Thoracic aorta (tissue), 2 donors: ENCODE measurements around the gene STK32B. TPM values are rescaled to one million over a fixed set of nuclear protein-coding genes. Genes with fewer than 3 reads are reported as not detected.

ENCODE experiments used
- ATAC-seq: fragments of 150-250 bp; one replicate; pipeline ENCODE4 v1.8.0; 2017; ENCODE audit warnings: low read depth; ENCODE audit not compliant: insufficient number of reproducible peaks, low FRiP score
- DNase-seq: peaks from one replicate; pipeline ENCODE4 v3.0.0-alpha.2; 2020; ENCODE audit warnings: low spot score
- H3K27ac ChIP-seq, 2 donors: fragments of 200-600 bp; sonication (generic); 1 replicate in 1 of 2; 2 replicates in 1 of 2; pipeline ENCODE4 v1.5.1; 2016; ENCODE audit warnings: mild to moderate bottlenecking in 2 of 2, moderate library complexity in 2 of 2
- H3K27me3 ChIP-seq: fragments of 200-600 bp; sonication (generic); replicated peaks from 2 replicates; pipeline ENCODE4 v1.6.0; 2016; ENCODE audit warnings: mild to moderate bottlenecking; ENCODE audit not compliant: insufficient read depth
- H3K36me3 ChIP-seq: fragments of 200-600 bp; sonication (generic); one replicate; pipeline ENCODE4 v1.5.1; 2016
- H3K4me1 ChIP-seq, 2 donors: fragments of 200-600 bp; sonication (generic); 1 replicate in 1 of 2; 2 replicates in 1 of 2; pipeline versions ENCODE4 v1.5.1 to v1.6.0; 2016; ENCODE audit warnings: low read depth in 2 of 2, mild to moderate bottlenecking in 1 of 2; ENCODE audit not compliant: control insufficient read depth in 1 of 2
- H3K4me3 ChIP-seq: fragments of 200-600 bp; sonication (generic); 2 replicates; pipeline ENCODE4 v1.5.1; 2016; ENCODE audit warnings: mild to moderate bottlenecking
- H3K9me3 ChIP-seq: fragments of 200-600 bp; sonication (generic); 2 replicates; pipeline ENCODE4 v1.5.1; 2016
- CTCF ChIP-seq: fragments of 200-600 bp; sonication (generic); IDR thresholded peaks from one replicate; pipeline ENCODE4 v1.5.1; 2019; ENCODE audit warnings: antibody characterized with exemption
- total RNA-seq, 2 donors: library from RNA; depleted of rRNA; stranded (reverse); fragments of >200 nt; gene quantifications; one replicate each; pipeline versions ENCODE4 v1.1.0 to v1.2.3, GENCODE V29; 2016

The STK32B gene
- total RNA-seq, 2 donors from 2014 or later = 4.5 to 7.0 TPM

GRCh38 chr4:5133933-5134594 lies 82.8 kb downstream of the STK32B start:
- H3K36me3 ChIP-seq = no peaks in the 10 kb centered on the region
- no peak for TF ChIP-seq CTCF
- H3K9me3 ChIP-seq = no peaks in the 10 kb centered on the region
- ATAC-seq (no peak), DNase-seq (no peak)
- no peaks in the 10 kb centered on the region for H3K4me1 ChIP-seq
- no peak overlapping the region for H3K27ac ChIP-seq
- H3K4me3 ChIP-seq = no peak overlapping the region
- H3K27me3 ChIP-seq = no peaks in the 10 kb centered on the region

DNA sequence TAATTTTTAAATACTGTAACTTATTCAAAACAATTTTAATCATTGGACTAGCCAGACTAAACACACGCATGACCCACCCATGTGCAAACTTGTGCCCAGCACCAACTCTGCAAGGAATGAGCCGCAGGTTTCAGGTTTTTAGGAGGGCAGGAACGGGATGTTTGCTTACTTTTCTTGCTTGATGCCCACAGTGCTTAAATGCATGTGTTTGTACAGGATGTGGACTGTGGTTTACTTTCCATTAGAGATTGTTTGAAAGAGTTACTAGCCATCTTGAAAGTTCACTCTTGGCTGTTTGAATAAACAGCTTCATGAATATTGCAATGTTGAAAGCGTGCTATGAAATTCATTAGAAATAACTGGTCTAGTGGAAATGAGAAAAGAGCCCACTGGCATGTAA lies 83.3 kb downstream of the STK32B start:
- H3K36me3 ChIP-seq = no peaks in the 10 kb centered on the region

DNA sequence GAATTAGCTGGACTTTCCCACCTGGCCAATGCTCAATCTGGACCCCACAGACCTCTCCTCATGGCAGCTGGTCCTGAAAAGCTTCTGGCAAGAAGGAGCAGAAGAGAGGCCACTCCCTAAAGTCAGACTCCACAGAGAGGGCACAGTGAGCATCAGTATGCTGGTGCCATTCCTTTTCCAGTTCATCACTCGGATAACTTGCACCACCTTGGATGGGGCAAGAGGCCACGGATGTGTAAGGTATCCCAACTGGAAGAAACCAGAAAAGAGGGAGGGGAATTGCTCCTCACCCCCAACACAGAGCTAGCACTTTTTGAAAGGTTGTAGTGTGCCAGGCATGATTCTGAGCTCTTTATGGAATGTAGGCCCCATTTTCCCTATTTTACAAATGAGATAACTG lies 85.9 kb downstream of the STK32B start:
- Histone ChIP-seq H3K4me3 (no peak overlapping the region), H3K27ac (no peak overlapping the region), H3K4me1 (no peaks in the 10 kb centered on the region), H3K27me3 (no peaks in the 10 kb centered on the region), H3K9me3 (no peaks in the 10 kb centered on the region), H3K36me3 (no peaks in the 10 kb centered on the region)
- TF ChIP-seq CTCF = no peak
- ATAC-seq = no peak
- no peak for DNase-seq

More for the DNA sequence above, 83.3 kb downstream of the STK32B start:
- DNase-seq = no peak
- no peak overlapping the region for H3K4me3 ChIP-seq
- ATAC-seq = no peak
- H3K27me3 ChIP-seq = no peaks in the 10 kb centered on the region
- no peaks in the 10 kb centered on the region for H3K4me1 ChIP-seq
- no peak for TF ChIP-seq CTCF
- H3K27ac ChIP-seq = no peak overlapping the region
- H3K9me3 ChIP-seq = no peaks in the 10 kb centered on the region

- H3K4me1 ChIP-seq = no peaks in the 10 kb centered on the region
- TF ChIP-seq CTCF = no peak
- no peak overlapping the region for H3K27ac ChIP-seq
- H3K27me3 ChIP-seq = no peaks in the 10 kb centered on the region
- ATAC-seq (no peak), DNase-seq (no peak)
- H3K36me3 ChIP-seq = no peaks in the 10 kb centered on the region
- no peaks in the 10 kb centered on the region for H3K9me3 ChIP-seq
- no peak overlapping the region for H3K4me3 ChIP-seq
These were observed 86.6 kb downstream of the STK32B start for GRCh38 chr4:5137927-5138326.

- no peak overlapping the region for H3K4me3 ChIP-seq
- no peak for ATAC-seq
- no peak for DNase-seq
- no peak for TF ChIP-seq CTCF
- H3K4me1 ChIP-seq = no peaks in the 10 kb centered on the region
- H3K9me3 ChIP-seq = no peaks in the 10 kb centered on the region
- no peaks in the 10 kb centered on the region for H3K27me3 ChIP-seq
- no peaks in the 10 kb centered on the region for H3K36me3 ChIP-seq
- no peak overlapping the region for H3K27ac ChIP-seq
These were observed 87.1 kb downstream of the STK32B start for GRCh38 chr4:5138389-5138788.
